Fibroblast of skin of left biceps (primary cell): ENCODE results near the gene BLACAT1.
A peak's percentile ranks its signal among the peaks of the same experiment; 100 is the strongest.
"Not testable (repeated sequence)": the region's sequence is repeated elsewhere in the genome, so short reads cannot be mapped to it uniquely, and the experiment has no call there.

Experiments used
- DNase-seq, 2 experiments: peaks; one replicate each; pipeline ENCODE4 v3.0.0-alpha.2; 2013; ENCODE audit warnings: low read depth in 2 of 2

The BLACAT1 gene

GRCh38 chr1:205484985-205485967, 29.4 kb upstream of the BLACAT1 start:
- DNase-seq = no peak

DNA sequence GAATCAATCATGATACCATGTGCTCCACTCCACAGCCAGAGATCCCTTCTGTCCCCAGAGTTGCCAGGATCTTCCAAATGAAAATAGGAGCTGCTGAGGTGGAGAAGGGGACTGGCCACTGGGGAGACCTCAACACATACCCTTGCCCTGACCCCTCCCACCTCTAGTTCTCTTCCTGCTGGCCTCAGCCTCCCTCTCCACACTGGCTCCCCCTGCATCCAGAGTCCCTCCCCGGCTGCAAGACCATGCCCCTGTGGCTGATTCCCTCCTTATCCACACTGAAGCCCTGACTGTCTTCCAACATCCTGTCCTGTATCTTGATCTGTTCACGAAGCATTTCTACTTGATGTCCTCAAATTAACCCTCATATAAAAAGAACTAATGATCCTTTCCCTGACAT, 27.5 kb upstream of the BLACAT1 start:
- no peak for DNase-seq

DNA sequence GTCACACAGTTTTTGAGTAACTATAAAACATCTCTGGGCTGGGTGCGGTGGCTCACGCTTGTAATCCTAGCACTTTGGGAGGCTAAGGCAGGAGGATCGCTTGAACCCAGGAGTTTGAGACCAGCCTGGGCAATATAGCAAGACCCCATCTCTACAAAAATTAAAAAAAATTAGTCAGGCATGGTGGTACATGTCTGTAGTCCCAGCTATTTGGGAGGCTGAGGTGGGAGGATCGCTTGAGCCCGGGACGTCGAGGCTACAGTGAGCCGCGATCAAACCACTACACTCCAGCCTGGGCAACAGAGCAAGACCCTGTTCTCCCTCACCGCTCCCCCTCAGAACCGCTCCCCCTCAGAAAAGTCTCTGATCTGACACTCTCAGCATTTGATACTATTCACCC, 26.7 kb upstream of the BLACAT1 start:
- DNase-seq = not testable (repeated sequence)

GRCh38 chr1:205481629-205482151, 25.8 kb upstream of the BLACAT1 start:
- no peak for DNase-seq

DNA sequence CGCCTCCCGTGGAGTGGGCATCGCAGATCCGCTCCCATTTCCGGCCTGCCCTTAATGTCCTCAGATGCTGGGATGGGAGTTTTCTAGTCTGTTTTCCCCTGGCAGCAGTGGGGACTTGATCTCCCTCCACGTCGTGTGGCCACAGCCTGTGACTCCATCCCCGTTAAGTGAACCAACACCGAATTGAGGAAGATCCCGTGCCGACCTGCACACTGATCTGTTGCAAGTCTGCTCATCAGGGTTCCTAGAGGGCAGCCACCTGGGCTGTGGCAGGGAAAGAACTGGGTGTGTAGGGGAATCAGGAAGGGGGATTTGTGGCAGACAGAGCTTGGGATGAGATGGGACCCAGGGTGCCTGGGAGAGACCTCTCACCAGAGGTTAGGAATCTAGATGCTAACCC, 25.4 kb upstream of the BLACAT1 start:
- no peak for DNase-seq

DNA sequence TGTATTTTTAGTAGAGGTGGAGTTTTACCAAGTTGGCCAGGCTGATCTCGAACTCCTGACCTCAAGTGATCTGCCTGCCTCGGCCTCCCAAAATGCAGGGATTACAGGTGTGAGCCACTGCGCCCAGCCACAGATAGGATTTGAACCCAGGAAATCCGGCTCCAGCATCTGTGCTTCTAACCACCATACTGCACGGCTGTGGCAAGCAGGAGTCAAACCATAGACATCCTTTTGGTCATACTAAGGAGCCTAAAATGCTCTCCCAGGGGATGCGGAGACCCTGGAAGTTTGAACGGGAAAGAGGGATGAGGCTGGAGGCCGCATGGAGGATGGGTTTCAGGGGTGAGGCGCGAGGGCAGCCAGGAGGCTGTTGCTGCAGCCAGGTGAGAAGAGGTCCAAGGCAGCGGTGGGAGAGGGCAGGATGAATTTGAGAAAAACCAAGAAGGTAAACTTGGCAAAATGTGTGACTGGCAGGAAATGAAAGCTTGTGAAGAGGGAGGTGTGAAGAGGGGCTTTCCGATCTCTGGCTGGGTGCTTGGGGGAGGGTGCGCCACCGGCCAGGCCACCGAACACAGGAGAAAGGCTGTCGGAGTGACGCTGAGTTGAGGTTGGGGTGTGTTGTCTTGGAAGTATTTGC, 24.6 kb upstream of the BLACAT1 start:
- no peak for DNase-seq

DNA sequence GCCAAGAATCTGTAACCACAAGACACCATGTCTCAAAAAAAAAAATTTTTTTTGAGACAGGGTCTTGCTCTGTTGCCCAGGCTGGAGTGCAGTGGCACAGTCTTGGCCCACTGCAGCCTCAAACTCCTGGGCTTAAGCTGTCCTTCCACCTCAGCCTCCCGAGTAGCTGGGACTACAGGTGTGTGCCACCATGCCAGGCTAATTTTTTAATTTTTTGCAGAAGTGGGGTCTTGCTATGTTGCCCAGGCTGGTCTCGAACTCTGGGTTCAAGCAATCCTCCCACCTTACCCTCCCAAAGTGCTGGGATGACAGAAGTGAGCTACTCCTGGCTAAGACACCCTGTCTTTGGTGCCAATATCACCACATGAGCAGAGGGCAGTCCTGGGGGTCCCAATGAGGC, 23.1 kb upstream of the BLACAT1 start:
- DNase-seq = not testable (repeated sequence)

DNA sequence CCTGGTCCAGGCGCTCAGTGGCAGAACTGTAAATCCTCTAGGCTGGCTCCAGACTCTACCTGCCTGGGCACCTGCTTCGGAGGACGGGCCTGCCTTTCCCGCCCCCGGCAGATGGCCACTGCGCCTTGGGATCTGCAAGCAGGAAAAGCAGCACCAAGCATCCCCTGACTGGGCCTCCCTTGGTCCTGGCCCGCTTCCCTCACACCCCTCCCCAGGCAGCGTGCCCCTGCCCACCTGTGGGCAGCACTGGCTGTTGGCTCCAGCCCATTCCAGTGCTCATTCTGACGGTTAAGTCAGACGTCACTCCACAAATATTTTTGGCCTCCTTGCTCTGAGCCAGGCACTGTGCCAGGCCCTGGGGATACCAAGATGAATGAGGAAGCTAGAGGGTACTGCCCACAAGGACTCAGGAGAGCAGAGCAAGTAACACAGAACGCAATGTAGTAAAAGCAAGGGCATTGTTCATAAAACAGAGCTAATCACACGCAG, 22.0 kb upstream of the BLACAT1 start:
- DNase-seq = no peak

- no peak for DNase-seq
These were observed 21.4 kb upstream of the BLACAT1 start for GRCh38 chr1:205477121-205477758.

GRCh38 chr1:205476648-205477047, 20.8 kb upstream of the BLACAT1 start:
- no peak for DNase-seq

GRCh38 chr1:205475855-205476254, 20.0 kb upstream of the BLACAT1 start:
- no peak for DNase-seq

- no peak for DNase-seq
These were observed 18.7 kb upstream of the BLACAT1 start for GRCh38 chr1:205474571-205474970.

DNA sequence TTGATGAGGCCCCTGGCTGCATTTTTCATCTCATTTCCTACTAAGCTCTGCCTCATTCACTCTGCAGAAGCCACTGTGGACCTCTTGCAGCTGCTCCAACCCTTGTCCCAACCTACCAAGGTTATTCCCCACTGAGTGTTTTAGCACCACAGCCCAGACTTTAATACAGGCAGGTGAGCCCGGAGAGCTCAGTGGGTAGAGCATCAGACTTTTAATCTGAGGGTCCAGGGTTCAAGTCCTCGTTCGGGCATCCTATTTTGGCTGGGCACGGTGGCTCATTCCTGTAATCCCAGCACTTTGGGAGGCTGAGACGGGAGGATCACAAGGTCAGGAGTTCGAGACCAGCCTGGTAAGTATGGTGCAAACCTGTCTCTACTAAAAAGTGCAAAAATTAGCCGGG, 18.1 kb upstream of the BLACAT1 start:
- DNase-seq = no peak

DNA sequence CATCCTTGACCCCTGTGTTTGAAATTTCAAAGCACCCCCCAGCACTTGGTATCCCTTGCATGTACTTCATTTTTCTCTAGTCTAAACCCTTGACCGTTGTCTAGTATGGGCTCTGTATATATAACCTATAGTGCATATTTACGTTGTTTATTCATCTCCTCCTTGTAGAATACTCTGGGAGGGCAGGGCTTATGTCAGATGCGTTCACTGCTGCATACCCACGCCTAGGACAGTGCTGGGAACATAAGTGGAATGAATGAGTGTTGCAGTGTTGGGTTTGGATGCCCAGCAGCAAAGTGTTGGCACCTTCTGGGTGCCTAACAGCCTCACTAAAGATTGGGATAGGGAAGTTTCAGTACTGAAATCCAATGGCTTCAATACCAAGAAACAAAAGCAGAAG, 17.6 kb upstream of the BLACAT1 start:
- DNase-seq = no peak

DNA sequence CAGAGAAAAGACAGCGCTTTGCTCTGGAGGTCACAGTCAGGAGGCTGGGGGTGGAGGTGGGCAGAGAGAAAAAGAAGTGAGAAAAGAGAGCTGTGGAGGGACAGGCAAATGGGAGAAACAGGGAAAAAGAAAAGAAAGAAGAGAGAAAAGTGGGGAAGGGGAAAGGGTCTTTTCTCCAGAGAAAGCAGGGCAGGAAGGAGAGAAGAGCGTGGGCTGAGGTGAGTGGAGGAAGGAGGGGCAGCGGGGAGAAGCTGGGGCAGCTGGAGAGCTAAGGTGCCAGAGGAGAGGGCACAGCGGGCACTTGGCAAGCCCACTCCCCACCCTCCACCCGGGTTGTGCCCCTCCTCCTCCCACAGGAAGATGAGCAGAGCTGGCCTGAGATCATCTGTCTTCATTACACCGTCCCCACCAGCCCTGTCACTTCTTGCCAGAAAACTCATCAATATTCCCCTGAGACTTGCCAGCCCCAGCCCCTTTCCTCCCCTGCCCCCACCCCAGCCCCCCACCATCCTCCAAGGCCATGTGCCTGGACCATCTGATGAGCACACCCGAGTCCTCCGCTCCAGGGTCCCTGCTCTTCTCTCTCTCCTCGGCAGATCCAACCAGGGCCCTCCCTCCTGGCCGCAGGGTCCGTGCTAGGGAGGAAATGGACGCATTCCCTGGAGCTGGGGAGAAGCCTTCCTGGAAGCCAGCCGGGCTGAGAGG, 17.0 kb upstream of the BLACAT1 start:
- no peak for DNase-seq

- no peak for DNase-seq
These were observed 14.3 kb upstream of the BLACAT1 start for GRCh38 chr1:205470131-205470530.

DNA sequence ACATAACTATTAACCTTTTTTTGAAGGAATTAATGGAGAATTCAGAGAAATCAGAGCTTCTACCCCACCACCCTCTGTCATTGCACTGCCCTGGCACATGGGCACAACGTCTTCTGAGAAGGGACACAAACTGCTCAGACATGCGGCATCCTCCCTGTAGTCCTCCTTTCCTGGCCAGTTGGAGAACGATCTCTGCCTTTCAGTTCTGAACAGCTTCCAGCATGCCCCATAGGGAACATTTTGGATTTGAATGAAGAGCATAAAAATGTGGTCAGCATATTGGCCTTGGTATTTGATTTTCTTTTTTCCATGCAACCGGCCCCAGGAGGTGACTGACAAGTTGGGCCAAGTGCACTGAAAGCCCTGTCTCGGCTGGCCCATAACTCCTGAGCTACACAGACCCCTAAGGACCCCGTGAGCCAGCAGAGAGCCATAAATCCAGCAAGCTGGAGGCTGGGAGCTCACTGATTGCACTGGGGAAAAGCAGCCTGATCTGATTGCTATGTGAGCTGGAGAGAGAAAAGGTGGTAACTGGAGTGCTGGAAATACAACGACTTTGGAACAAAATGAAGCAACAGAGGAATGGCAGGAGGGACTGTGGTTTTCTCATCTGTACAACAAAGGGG, 10.9 kb upstream of the BLACAT1 start:
- no peak for DNase-seq

DNA sequence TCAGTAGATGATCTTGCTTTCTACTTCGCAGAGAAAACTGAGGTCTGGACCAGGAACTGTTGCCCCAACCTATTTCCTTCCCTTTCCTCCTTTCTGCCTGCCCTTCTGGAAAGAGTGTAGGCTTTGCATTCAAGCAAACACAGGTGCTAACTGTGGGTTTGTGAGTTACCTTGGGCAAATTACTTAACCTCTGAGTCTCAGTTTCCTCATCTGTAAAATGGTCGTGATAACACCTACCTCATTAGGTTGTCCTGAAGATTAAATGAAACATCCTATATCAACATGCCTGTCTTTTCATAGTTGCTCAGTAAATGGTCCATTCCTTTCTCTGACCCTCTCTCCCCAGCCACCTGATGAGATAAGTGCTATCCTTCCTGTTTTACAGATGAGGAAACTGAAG, 9.5 kb upstream of the BLACAT1 start:
- DNase-seq = no peak

DNA sequence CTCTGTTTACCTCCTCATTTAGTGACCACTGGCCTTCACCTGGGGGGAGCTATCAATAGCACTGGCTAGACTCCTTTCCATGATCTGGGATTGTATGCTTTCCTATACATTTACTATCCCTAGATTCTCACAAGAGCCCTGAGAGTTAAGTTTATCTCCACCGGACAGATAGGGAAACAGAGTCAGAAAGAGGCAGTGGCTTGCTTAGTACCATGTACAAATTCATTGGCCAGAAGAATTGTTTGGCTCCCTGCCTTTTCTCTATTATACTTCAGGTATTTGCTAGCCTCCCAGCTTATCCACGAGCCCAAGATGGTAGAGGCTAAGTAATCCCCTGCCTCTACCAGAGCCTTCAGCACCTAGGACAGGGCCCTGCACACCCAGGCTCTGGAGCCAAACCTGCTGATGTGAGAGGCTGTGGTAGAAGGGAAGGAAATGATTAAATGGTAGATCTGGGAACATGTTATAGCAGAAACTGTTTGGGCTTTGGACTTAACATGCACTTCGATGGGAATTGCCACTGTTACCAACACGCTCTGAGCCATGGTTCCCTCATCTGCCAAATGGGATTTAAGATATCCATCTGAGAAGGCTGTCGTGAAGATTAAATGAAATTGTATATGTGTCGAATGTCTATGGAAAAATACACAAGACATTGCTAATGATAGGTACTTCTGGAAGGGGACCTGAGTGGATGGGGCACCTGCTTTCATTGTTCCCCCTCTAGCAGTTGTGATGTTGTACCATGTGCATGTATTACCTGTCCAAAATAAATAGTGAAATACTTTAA, 3.1 kb upstream of the BLACAT1 start:
- peak in 1 of 2 experiments; percentile 23 for DNase-seq
